Measurements from ENCODE around the gene AHCYL1. TPM values are rescaled to one million over a fixed set of nuclear protein-coding genes. Genes with fewer than 3 reads are reported as not detected.

The AHCYL1 gene
- total RNA-seq, 2 donors from 2014 or later = 78.9 to 96.0 TPM

GRCh38 chr1:109996476-109996875 lies 11.9 kb downstream of the AHCYL1 start:
- Mint-ChIP-seq H3K4me3 (no peak overlapping the region), H3K4me1 (peaks cover 19% of the 10 kb centered on the region), H3K27ac (no peak overlapping the region), H3K36me3 (ENCODE audit: low read depth) (peaks cover 7% of the 10 kb centered on the region), H3K27me3 (ENCODE audit: insufficient read depth) (no peaks in the 10 kb centered on the region), H3K9me3 (no peaks in the 10 kb centered on the region)
- Histone ChIP-seq H3K27ac (ENCODE audit: low read depth, low read length) (no peak overlapping the region), H3K9me3 (ENCODE audit: control insufficient read depth, low read length) (no peaks in the 10 kb centered on the region), H3K9ac (ENCODE audit: extremely low read depth, low read length, poor library complexity, severe bottlenecking) (no peak overlapping the region), H3K27me3 (ENCODE audit: control insufficient read depth, insufficient read depth, low read length, poor library complexity, severe bottlenecking) (no peaks in the 10 kb centered on the region), H3K36me3 (ENCODE audit: control insufficient read depth, insufficient read depth, low read length) (peaks cover 15% of the 10 kb centered on the region), H3K4me1 (ENCODE audit: control insufficient read depth, insufficient read depth, low read length) (peaks cover 5% of the 10 kb centered on the region), H3K4me3 (ENCODE audit: low read length) (no peak overlapping the region)
- TF ChIP-seq, protein P1, sequence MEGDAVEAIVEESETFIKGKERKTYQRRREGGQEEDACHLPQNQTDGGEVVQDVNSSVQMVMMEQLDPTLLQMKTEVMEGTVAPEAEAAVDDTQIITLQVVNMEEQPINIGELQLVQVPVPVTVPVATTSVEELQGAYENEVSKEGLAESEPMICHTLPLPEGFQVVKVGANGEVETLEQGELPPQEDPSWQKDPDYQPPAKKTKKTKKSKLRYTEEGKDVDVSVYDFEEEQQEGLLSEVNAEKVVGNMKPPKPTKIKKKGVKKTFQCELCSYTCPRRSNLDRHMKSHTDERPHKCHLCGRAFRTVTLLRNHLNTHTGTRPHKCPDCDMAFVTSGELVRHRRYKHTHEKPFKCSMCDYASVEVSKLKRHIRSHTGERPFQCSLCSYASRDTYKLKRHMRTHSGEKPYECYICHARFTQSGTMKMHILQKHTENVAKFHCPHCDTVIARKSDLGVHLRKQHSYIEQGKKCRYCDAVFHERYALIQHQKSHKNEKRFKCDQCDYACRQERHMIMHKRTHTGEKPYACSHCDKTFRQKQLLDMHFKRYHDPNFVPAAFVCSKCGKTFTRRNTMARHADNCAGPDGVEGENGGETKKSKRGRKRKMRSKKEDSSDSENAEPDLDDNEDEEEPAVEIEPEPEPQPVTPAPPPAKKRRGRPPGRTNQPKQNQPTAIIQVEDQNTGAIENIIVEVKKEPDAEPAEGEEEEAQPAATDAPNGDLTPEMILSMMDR (conservative IDR thresholded peaks at IDR 0.05) = no peak
- 93 to 95% methylated on average over 3 to 5 of the region's 5 CpGs for WGBS, 2 experiments (ENCODE audit: insufficient coverage in 1 of 2, insufficient read length in 1 of 2)
- no peak for DNase-seq

DNA sequence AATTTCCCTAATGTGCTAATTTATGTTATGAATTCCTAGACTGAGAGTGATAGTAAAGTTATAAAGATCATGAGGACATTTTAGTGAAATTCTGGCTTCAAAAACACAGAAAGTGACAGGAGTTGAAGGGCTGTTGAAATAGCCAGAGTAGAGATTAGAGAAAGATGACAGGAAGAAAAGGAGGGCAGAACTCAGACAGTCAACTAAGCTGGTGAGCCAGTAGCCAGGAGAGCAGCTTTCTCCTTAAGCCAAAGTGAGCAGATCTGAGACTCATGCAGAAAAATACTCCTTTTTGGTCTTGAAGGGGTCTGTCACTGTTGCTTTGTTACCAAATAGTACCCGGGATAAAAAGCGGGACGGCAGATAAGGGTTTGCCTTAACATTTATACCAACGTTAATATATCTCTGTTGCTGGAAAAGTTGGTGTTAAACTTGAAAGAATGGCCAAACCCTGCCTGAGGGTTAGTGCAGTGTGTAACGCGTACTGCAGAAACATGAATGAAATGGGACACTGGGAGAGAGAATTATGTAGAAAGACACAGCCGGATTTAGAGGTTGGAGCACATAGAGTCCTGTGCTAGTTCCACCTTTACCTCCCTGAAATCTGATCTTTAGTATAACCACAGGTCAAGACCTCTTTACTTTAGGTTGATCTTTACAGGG lies 12.8 kb downstream of the AHCYL1 start:
- peaks cover 6% of the 10 kb centered on the region for H3K36me3 Mint-ChIP-seq (ENCODE audit: low read depth)
- Histone ChIP-seq H3K4me1 (ENCODE audit: control insufficient read depth, insufficient read depth, low read length) (peaks cover 7% of the 10 kb centered on the region), H3K9ac (ENCODE audit: extremely low read depth, low read length, poor library complexity, severe bottlenecking) (no peak overlapping the region), H3K36me3 (ENCODE audit: control insufficient read depth, insufficient read depth, low read length) (peaks cover 10% of the 10 kb centered on the region), H3K4me3 (ENCODE audit: low read length) (no peak overlapping the region), H3K27ac (ENCODE audit: low read depth, low read length) (no peak overlapping the region), H3K27me3 (ENCODE audit: control insufficient read depth, insufficient read depth, low read length, poor library complexity, severe bottlenecking) (no peaks in the 10 kb centered on the region), H3K9me3 (ENCODE audit: control insufficient read depth, low read length) (no peaks in the 10 kb centered on the region)
- TF ChIP-seq, protein P1 (conservative IDR thresholded peaks at IDR 0.05) = no peak
- no peak overlapping the region for H3K4me3 Mint-ChIP-seq
- no peaks in the 10 kb centered on the region for H3K27me3 Mint-ChIP-seq (ENCODE audit: insufficient read depth)
- 95 to 97% methylated on average over 7 of the region's 7 CpGs for whole genome bisulfite sequencing, 2 experiments (ENCODE audit: insufficient coverage in 1 of 2, insufficient read length in 1 of 2)
- peaks cover 21% of the 10 kb centered on the region for H3K4me1 Mint-ChIP-seq
- no peak for DNase-seq
- H3K27ac Mint-ChIP-seq = no peak overlapping the region
- H3K9me3 Mint-ChIP-seq = no peaks in the 10 kb centered on the region

- TF ChIP-seq, protein P1 (conservative IDR thresholded peaks at IDR 0.05) = no peak
- no peak overlapping the region for H3K27ac ChIP-seq (ENCODE audit: low read depth, low read length)
- no peaks in the 10 kb centered on the region for H3K9me3 ChIP-seq (ENCODE audit: control insufficient read depth, low read length)
- no peak overlapping the region for H3K9ac ChIP-seq (ENCODE audit: extremely low read depth, low read length, poor library complexity, severe bottlenecking)
- no peak for DNase-seq
- no peak overlapping the region for H3K4me3 Mint-ChIP-seq
- H3K27ac Mint-ChIP-seq = no peak overlapping the region
- H3K27me3 Mint-ChIP-seq (ENCODE audit: insufficient read depth) = no peaks in the 10 kb centered on the region
- H3K36me3 ChIP-seq (ENCODE audit: control insufficient read depth, insufficient read depth, low read length) = peaks cover 10% of the 10 kb centered on the region
- H3K27me3 ChIP-seq (ENCODE audit: control insufficient read depth, insufficient read depth, low read length, poor library complexity, severe bottlenecking) = no peaks in the 10 kb centered on the region
- H3K9me3 Mint-ChIP-seq = no peaks in the 10 kb centered on the region
- no peak overlapping the region for H3K4me3 ChIP-seq (ENCODE audit: low read length)
- H3K4me1 ChIP-seq (ENCODE audit: control insufficient read depth, insufficient read depth, low read length) = peaks cover 11% of the 10 kb centered on the region
- peaks cover 24% of the 10 kb centered on the region for H3K4me1 Mint-ChIP-seq
- peaks cover 6% of the 10 kb centered on the region for H3K36me3 Mint-ChIP-seq (ENCODE audit: low read depth)
Measured at GRCh38 chr1:109997867-109998229, 13.3 kb downstream of the AHCYL1 start.

All from endodermal cell (in vitro differentiated cells).